Adrenal gland (tissue), 5 donors: Measurements from ENCODE around the gene CAPRIN2.

Source experiments
- POLR2A ChIP-seq, 2 donors: fragments of 450-650 bp; IDR thresholded peaks; one replicate each; pipeline ENCODE4 v1.6.1; 2017; ENCODE audit warnings: antibody characterized with exemption in 2 of 2, mild to moderate bottlenecking in 2 of 2, moderate library complexity in 1 of 2
- TF ChIP-seq, protein P1 (sequence below), 6 experiments: fragments of 450-650 bp in 4 of 6; fragments of 200-600 bp in 2 of 6; sonication (generic) in 1 of 6; IDR thresholded peaks; 1 replicate in 5 of 6; 2 replicates in 1 of 6; pipeline versions ENCODE4 v1.5.1 to v1.8.0; 2016 to 2021; ENCODE audit warnings: antibody characterized with exemption in 6 of 6, mild to moderate bottlenecking in 2 of 6, moderate library complexity in 1 of 6
- donor health status: DM: no; HTN: no; CAD: no.

GRCh38 chr12:30763053-30763452 is 8.3 kb upstream of the CAPRIN2 start:
- TF ChIP-seq, protein P1, sequence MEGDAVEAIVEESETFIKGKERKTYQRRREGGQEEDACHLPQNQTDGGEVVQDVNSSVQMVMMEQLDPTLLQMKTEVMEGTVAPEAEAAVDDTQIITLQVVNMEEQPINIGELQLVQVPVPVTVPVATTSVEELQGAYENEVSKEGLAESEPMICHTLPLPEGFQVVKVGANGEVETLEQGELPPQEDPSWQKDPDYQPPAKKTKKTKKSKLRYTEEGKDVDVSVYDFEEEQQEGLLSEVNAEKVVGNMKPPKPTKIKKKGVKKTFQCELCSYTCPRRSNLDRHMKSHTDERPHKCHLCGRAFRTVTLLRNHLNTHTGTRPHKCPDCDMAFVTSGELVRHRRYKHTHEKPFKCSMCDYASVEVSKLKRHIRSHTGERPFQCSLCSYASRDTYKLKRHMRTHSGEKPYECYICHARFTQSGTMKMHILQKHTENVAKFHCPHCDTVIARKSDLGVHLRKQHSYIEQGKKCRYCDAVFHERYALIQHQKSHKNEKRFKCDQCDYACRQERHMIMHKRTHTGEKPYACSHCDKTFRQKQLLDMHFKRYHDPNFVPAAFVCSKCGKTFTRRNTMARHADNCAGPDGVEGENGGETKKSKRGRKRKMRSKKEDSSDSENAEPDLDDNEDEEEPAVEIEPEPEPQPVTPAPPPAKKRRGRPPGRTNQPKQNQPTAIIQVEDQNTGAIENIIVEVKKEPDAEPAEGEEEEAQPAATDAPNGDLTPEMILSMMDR (IDR thresholded peaks at IDR 0.05): no peak
- TF ChIP-seq POLR2A (IDR thresholded peaks at IDR 0.05): no peak
